GM19099 (cell line): Measurements from ENCODE around the gene TP73.

Experiments
- POLR2A ChIP-seq: IDR thresholded peaks from 3 replicates; pipeline ENCODE4 v1.6.1; 2011; ENCODE audit warnings: low read depth; ENCODE audit not compliant: insufficient read length; ENCODE audit errors: extremely low read depth

The TP73 gene

DNA sequence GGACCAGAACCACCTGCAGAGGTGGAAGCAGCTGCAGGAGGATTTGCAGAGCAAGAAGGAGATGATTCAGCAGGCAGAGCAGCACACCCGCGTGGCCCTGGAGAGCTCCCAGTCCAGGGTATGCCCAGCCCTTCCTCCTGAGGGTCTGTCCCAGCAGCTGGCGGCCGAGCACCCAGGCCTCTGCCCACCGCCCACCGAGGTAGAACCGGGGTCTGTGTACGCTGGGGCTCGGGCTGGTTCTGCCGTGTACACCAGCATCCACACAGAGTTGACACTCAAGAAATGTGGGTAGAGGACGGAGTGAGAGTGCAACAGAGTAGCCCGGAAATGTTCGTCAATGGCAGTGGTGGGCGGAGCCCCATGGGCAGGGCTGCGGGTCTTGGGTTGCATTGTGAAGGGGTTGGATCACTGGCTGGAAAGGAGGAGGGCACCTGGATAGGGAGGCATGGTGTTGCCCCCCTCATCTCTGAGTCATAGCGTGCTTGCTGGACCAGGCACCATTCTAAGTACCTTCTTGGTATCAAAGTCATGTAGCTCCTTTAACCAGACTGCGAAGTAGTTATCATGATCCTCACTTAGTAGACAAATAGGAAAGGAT is 115.1 kb downstream of the TP73 start:
- TF ChIP-seq POLR2A: no peak

DNA sequence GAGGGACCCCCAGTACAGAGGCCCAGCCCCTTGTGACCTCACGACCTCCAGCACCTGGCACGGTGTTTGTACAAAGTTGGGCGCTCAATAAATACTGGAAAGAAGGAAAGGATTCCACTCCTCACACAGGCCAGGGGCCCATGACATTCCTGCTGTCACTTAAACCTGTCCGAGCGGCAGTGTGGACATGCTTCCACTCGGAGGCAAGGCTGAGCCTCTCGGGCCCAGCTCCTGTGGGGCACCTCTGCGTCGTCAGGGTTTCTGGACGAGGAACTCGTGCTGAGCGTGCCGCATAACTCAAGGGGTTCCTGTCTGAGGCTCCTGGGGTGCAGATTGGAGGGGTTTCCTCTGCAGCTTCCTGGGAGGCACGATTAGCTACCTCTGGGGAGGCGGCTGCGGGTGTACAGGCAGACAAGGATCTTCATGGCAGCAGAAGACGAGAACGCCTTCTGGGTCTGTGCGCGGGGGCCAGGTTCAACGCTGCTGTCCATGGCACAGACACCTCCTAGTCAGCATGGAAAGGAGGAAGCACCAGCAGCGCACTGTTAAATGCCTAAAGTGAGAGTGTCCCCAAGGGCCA is 116.6 kb downstream of the TP73 start:
- no peak for TF ChIP-seq POLR2A

DNA sequence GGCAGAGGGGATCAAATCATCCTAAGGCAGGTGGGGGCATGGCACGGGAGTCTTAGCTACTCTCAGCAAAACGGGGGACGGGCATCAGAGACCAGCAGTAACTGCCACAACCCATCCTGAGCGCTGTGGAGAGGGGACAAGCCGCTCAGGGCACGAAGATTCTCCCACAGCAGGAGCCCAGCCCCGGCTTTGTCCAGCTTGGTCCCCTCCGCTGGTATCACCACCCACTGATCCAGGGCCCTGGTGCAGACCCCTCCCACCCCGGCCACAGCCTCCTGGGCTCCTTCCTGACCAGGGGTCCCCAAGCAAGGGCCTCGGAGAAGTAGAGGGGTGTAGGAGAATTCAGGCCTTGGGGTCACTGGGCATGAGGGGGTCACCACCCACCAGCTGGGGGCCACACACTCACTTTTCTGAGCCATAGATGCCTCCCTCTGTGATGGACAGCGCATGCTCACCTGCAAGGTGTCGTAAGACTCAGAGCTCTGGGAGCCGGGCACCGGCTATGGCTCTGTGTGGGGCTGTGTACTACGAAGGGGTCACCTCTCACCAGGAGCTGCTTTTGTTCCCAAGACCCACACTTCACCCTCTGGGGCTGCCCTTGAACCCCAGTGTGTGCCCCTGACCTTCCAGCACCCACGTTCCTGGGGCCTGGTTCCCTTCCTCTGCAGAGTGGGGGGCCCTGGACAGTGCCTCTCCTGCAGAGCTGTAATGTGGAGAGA is 117.9 kb downstream of the TP73 start:
- no peak for TF ChIP-seq POLR2A

DNA sequence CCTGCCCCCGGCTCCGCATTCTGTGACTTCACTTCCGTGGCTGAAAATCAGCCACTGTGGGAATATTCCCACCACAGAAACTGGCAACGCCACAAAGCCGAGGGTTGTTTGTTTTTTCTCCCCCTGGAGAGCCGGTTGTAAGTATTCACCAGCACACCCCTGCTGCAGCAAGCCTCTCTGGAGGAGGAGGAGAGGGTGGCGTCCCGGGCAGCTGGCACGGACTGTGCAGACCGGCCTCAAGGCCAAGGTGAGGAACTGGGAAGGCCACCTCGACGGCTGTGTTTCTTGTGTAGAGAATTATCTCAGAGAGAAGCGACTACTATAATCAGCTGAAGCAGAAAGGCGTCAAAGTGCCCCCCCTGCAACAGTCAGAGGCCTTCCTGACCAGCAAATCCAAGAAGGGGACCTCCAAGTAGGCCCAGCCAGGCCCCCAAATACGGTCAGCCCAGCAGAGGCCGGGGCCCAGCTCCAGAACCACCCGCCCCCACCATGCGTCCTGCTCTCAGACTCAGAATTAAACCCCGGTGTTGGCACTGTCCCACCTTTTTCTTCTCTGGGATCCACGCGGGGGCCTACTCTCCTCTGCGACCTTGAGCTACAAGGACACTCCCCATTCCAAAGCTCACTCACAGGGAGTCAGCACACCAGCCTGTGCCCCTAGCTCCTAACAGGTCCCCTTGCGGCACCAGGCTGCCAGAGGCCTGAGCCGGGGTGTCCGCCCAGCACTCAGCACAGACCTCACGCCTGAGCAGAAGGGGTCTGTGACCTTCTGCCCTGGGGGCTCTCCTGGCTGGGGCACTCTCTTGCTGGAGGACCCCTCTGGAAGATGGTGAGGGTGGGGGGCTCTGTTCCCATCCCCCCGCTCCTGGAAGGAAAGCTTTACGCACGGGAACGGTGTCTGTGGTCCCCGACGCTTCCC is 119.1 kb downstream of the TP73 start:
- TF ChIP-seq POLR2A: no peak

DNA sequence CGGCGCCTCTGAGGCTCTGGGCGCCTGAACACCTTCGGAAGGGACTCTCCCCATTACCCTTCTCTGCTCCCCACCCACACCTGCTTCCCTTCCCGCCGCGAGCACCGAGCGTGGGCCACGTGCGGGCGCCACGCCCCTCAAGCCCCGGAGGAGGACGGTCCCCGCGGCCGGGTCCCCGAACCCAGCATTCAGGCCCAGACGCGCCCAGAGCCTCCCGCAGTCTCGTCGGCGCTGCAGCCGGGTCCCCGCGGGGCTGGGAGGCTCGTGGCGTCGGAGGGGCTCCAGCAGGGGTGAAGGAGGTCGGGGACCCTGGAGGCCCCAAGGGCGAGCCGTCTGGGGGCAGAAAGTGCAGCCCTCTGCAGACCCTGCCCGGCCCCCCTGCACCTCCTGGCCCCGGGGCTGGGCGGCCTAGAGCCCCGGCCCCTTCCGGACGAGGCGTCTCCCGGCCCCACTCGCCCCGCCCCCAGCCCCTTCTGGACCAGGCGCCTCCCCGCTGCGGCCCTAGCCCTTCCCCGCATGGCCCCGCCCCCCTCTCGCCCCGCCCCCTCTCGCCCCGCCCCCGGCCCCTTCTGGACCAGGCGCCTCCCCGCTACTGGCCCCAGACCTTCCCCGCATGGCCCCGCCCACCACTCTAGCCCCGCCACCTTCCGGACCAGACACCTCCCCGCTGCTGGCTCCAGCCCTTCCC is 119.9 kb downstream of the TP73 start:
- no peak for TF ChIP-seq POLR2A

DNA sequence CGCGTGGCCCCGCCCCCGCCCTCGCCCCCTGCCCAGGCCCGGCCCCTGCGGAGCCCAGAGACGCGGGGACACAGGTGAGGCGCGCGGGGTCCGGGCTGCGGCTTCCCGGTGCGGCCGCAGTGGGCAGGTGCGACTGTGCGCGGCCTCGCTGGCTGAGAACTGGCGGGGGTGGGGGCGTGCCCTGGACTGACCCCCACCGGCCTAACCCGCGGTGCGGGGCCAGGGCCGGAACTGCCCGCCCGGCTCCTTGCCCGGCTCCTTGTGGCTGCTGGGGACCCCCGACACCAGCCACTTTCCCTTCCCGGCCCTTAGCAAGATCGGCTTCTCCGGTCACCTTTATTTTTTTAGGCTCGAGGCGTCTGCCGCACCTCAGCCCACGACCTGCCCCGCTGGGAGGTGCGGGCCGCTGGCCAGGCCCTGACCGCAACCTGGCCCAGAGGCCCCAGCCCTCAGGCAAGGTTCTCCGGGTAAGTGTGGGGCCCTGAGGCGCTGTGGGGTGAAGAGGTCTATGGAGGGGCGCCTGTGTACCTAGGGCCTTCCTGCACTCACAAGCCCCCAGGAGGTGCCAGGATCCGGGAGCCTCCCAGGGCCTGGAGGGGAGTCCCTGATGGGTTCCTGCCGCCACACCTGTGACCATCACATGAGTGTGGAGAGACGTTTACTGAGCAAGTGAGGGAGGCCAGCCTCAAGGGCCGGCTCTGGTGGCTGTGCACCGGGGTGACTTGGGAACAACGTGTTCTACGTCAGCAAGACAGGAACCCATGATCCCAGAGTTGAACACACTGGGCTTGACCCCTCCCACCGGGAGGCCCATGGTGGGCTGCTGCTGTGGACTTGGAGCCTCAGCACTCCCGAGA is 120.6 kb downstream of the TP73 start, which contains the start of gene SMIM1:
Gene SMIM1, plus strand, starts transcription at position 35 of the 857 bp plus-strand sequence. CDS start 2,625 bp downstream, outside the sequence.
- no peak for TF ChIP-seq POLR2A

DNA sequence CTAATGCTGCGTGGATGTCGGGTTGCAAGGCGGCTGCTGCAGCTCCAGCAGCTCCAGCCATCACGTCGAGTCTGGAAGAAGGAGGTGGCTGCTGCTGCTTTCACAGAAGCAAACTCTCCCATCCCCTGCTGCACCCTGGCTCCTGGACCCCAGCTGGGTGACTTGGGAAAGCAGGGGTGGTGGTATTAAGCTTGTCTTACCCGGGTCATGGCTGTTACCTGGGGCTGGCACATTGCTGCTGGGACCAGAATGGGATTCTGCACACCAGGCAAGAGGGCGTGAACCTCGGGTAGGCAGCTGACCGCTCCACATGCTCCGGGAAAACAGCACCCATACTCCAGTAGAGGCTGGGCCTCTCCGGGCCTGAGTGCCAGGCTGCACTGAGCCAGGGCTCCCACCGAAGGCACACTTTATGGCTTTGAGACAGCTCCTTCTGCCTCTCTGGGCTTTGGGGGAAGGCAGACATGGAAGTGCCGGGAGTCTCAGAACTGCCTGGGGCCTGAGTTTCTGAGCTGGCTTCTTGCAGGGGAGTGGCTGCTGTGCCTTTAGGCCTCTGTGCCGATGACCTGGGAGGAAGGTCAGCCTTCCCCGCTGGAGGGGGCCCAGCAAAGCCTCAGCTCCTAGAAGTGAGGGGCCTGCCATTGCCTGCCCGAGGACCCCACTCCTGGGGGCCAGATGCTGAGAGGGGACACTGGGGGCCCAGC is 121.4 kb downstream of the TP73 start:
- TF ChIP-seq POLR2A: no peak

DNA sequence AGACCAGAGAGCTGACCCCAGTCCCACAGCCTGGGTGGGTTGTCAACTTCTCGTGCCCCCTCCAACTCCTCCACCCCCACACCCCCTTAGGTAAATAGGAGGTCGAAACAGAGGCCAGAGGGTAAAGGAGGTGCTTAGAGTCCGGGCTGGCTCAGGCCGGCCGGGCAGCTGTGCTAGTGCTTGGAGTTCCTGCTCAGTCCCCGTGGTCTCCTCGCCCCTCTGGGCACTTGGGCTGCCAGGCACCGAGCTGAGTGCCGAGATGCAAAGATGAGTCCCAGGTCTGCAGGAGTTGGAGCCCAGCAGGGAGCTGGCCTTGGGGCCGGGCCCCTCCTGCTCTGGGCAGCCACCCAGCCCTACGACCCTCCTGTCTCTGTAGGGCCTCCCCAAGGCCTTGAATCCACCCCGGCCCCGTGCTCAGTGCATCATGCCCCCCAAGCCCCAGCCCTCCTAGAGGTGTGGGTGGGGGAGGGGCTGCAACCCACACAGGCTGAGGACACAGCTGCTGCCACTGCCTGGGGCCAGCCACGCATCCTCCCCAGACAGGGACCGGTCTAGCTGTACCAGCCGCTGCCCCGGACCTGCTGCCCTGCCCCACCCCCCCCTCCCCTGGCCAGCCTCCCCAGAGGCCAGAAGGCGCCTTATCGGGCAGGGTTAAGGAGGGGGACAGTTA is 122.1 kb downstream of the TP73 start:
- TF ChIP-seq POLR2A: no peak

DNA sequence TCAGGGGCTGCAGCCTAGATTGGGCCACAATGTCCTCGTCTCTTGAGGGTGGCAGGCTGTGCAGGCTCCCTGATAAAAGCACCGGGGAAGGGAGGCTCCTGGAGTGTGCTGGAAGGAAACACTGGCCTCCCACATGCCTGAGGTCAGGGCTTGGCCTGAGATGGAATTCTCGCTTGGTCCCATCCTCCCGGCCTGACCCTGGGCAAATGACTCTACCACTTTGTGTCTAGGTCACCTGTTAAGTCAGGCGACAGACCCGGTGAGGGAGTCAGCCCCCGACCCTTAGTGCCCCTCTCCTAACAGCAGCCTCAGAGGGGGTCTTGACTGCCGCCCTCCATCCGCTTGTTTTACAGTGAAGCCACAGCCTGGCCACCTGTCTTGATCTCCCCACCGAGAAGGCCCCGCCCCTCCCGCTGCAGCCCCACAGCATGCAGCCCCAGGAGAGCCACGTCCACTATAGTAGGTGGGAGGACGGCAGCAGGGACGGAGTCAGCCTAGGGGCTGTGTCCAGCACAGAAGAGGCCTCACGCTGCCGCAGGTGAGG is 122.7 kb downstream of the TP73 start:
- TF ChIP-seq POLR2A: no peak

DNA sequence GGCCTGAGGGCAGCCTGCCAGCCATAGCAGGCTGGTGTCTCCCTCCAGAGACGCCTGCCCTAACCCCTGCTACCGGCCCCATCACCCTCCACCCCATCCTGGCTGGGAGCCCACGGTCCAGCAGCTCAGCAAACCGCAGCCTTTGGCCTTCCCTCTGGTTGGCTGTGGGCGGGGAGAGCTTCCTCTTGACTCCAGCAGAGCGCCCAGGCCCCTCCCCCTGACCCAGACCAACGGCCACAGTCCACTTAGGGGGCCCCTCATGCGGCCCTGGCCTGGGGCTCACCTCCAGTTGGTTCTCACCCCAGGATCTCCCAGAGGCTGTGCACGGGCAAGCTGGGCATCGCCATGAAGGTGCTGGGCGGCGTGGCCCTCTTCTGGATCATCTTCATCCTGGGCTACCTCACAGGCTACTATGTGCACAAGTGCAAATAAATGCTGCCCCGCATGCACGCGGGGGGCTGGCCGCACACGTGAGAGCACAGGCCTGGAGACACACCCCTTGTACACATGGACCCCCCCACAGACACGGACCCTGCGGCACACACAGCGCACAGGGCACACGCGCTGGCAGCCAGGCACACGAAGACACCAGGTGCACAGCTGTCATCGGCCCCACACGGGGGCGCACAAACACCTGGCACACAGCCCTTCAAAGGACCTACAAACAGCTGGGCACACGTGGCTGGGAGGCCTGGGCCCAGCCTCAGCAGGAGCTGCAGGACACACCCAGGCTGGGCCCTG is 123.3 kb downstream of the TP73 start:
- no peak for TF ChIP-seq POLR2A

DNA sequence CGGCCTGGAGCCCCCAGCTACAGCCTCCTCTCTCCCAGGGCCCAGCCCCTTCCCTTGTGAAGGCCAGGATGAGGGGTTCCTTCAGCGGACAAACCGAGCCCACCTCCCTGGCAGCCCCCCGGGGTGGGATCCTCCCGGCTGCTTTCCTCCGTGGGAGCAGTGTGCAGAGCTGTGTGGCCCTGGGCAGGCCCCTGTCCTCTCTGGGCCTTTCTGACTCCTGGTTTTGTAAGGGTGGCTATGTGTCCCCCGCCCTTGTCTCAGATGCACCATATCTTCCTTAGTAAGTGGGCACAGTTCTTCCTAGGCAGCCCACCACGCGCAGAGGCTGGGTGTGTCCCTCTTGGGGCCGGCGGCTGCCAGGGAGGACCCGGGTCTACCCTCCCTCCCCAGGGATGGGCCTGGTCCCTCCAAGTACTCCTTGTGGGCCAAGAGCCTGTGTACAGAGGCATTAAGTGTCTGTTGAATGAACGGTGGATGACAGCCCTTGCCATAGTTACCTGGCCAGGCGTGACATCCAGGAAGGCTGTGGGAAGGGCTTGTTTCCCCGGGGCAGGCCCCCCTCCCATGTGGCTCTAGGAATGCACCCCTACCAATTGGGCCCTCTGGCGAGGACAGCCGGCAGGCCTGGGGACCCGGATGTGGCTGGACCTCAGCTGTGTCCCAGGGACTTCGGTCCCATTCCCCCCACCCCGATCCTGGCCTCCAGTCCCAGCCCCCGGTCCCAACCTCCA is 124.1 kb downstream of the TP73 start:
- no peak for TF ChIP-seq POLR2A
